H1 (cell line): Measurements from ENCODE around the gene RLBP1. TPM values are rescaled to one million over a fixed set of nuclear protein-coding genes. Genes with fewer than 3 reads are reported as not detected.

Source experiments
- CTCF ChIP-seq, 3 experiments: IDR thresholded peaks; 1 replicate in 2 of 3; 2 replicates in 1 of 3; pipeline versions ENCODE4 v1.5.1 to v1.6.1; 2011; ENCODE audit warnings: low read length in 3 of 3, mild to moderate bottlenecking in 3 of 3, inconsistent platforms in 2 of 3, low read depth in 1 of 3, moderate library complexity in 1 of 3; ENCODE audit not compliant: insufficient read depth in 1 of 3; ENCODE audit errors: control extremely low read depth in 1 of 3
- JUND ChIP-seq: IDR thresholded peaks from 2 replicates; pipeline ENCODE4 v1.6.1; 2011; ENCODE audit warnings: mild to moderate bottlenecking, improper control_type of control experiment, low read length
- MAX ChIP-seq: IDR thresholded peaks from 2 replicates; pipeline ENCODE4 v1.6.1; 2012; ENCODE audit warnings: inconsistent platforms
- SUZ12 ChIP-seq: fragments of 200-600 bp; sonication (generic); IDR thresholded peaks from 2 replicates; pipeline ENCODE4 v1.6.1; 2012; ENCODE audit warnings: mild to moderate bottlenecking, inconsistent platforms, low read length, moderate library complexity, mixed read lengths
- polyA plus RNA-seq, 7 experiments: library from polyadenylated mRNA; depleted of rRNA in 3 of 7; stranded (reverse) in 5 of 7; unstranded in 2 of 7; fragments of >200 nt in 5 of 7; fragments of 200-250 nt in 2 of 7; gene quantifications; 1 replicate in 5 of 7; 2 replicates in 1 of 7; 4 replicates in 1 of 7; pipeline versions ENCODE4 v1.2.1 to v1.2.3, GENCODE V29; 2011 to 2013; ENCODE audit warnings: missing spikeins in 2 of 7, mixed read lengths in 2 of 7
- total RNA-seq: library from RNA; stranded (reverse); fragmentation: NEBNext Ultra II Directional; extraction: Animal tissue kit (Norgen Biotek cat#: 25700); gene quantifications from 2 replicates; pipeline ENCODE4 v1.2.1, GENCODE V29; 2021

The RLBP1 gene
- total and polyA plus RNA-seq, 2 of the 8 experiments (the other 6 are each of a cell fraction or from before 2014, with no cell fraction given): 0.05 TPM; not detected in 1

GRCh38 chr15:89168316-89168833, 53.0 kb downstream of the RLBP1 start (continued):
- no peak for TF ChIP-seq CTCF (IDR thresholded peaks at IDR 0.05; ENCODE audit: control extremely low read depth in 1 of 3, insufficient read depth in 1 of 3, low read depth in 1 of 3, low read length in 3 of 3)
- TF ChIP-seq MAX: no peak
- TF ChIP-seq JUND: no peak
- TF ChIP-seq SUZ12: no peak
- TF ChIP-seq, all 59 proteins: peak for 0
